GM12864 (cell line): Measurements from ENCODE around the gene WDTC1.
"Not testable (repeated sequence)": the region's sequence is repeated elsewhere in the genome, so short reads cannot be mapped to it uniquely, and the experiment has no call there.

Experiments used
- DNase-seq: peaks from one replicate; pipeline ENCODE4 v3.0.0-alpha.2; 2011; ENCODE audit warnings: low read depth
- H3K4me3 ChIP-seq: 2 replicates; pipeline ENCODE4 v1.5.1; 2011; ENCODE audit warnings: mild to moderate bottlenecking, low read depth, low read length, control low read depth
- TF ChIP-seq, protein P1 (sequence below): IDR thresholded peaks from 2 replicates; pipeline ENCODE4 v1.5.1; 2011; ENCODE audit warnings: low read depth, mild to moderate bottlenecking, moderate library complexity, low read length, control low read depth, inconsistent platforms; ENCODE audit errors: missing control alignments

Gene WDTC1

GRCh38 chr1:27284425-27285273 is 50.2 kb downstream of the WDTC1 start:
- TF ChIP-seq, protein P1, sequence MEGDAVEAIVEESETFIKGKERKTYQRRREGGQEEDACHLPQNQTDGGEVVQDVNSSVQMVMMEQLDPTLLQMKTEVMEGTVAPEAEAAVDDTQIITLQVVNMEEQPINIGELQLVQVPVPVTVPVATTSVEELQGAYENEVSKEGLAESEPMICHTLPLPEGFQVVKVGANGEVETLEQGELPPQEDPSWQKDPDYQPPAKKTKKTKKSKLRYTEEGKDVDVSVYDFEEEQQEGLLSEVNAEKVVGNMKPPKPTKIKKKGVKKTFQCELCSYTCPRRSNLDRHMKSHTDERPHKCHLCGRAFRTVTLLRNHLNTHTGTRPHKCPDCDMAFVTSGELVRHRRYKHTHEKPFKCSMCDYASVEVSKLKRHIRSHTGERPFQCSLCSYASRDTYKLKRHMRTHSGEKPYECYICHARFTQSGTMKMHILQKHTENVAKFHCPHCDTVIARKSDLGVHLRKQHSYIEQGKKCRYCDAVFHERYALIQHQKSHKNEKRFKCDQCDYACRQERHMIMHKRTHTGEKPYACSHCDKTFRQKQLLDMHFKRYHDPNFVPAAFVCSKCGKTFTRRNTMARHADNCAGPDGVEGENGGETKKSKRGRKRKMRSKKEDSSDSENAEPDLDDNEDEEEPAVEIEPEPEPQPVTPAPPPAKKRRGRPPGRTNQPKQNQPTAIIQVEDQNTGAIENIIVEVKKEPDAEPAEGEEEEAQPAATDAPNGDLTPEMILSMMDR = peak; percentile 73
- H3K4me3 ChIP-seq = no peak overlapping the region
- peak; percentile 57 for DNase-seq

DNA sequence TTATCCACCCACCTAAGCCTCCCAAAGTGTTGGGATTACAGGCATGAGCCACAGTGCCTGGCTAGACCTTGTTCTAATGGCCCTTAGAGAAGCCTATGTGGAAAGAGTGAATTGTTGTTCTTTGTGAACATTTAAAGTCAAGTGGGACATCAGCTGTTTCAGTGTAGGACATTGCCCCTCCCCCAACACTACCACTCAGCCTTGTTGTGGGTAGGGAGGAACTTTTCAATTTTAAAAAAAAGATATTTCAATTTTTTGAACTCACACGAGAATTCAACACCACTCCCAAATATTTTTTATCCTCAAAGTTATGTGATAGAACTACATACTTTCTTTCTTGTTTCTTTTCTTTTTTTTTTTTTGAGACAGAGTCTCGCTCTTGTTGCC is 50.8 kb downstream of the WDTC1 start:
- DNase-seq = no peak
- TF ChIP-seq, protein P1 = no peak

DNA sequence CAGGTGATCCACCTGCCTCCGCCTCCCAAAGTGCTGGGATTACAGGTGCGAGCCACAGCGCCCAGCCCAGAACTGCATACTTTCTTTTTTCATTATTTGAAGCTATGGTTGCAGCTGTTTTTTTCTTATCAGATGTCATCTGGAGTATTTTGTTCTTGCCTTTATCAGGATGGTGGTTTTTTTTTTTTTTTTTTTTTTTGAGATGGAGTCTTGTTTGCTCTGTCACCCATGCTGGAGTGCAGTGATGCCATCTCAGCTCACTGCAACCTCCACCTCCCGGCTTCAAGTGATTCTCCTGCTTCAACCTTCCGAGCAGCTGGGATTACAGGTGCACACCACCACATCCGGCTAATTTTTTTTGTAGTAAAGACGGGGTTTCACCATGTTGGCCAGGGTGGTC is 51.4 kb downstream of the WDTC1 start:
- DNase-seq, H3K4me3 ChIP-seq: not testable (repeated sequence)

More for the DNA sequence above, 50.8 kb downstream of the WDTC1 start:
- no peak overlapping the region for H3K4me3 ChIP-seq

DNA sequence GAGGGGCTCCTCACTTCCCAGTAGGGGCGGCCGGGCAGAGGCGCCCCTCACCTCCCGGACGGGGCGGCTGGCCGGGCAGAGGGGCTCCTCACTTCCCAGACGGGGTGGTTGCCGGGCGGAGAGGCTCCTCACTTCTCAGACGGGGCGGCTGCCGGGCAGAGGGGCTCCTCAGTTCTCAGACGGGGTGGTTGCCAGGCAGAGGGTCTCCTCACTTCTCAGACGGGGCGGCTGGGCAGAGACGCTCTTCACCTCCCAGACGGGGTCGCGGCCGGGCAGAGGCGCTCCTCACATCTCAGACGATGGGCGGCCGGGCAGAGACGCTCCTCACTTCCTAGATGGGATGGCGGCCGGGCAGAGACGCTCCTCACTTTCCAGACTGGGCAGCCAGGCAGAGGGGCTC is 54.7 kb downstream of the WDTC1 start:
- not testable (repeated sequence) for DNase-seq, H3K4me3 ChIP-seq

DNA sequence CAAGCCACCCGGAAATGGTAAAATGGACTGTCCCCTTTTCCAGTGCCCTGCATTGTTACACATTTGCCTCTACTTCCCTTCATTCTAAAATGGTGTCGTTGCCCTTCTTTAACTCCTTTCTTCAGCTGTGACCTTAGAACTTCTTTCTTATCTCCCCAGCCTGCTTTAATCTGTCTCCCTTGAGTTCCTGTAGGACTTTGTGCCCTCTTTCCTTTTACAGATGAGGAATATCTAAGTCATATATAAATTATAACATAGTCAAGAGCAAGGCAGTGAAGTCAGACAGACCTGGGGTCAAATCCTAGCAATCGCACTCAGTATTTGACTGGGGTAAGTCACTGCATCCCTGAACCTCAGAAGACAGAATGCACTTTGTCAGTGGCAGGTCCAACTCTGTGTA is 56.1 kb downstream of the WDTC1 start:
- no peak for DNase-seq
- TF ChIP-seq, protein P1 = no peak
- no peak overlapping the region for H3K4me3 ChIP-seq

GRCh38 chr1:27292106-27292505 is 57.7 kb downstream of the WDTC1 start:
- TF ChIP-seq, protein P1 = no peak
- no peak for DNase-seq
- no peak overlapping the region for H3K4me3 ChIP-seq

GRCh38 chr1:27293915-27294314 is 59.5 kb downstream of the WDTC1 start:
- no peak overlapping the region for H3K4me3 ChIP-seq
- TF ChIP-seq, protein P1 = no peak
- DNase-seq = no peak

GRCh38 chr1:27296773-27297291 is 62.4 kb downstream of the WDTC1 start:
- DNase-seq = no peak

More at GRCh38 chr1:27296773-27297291, 62.4 kb downstream of the WDTC1 start:
- H3K4me3 ChIP-seq = no peak overlapping the region
- TF ChIP-seq, protein P1 = peak; percentile 82
